NCI-H345 treated with DMSO at 0.1 percent for 48 hours (cell line): ENCODE measurements around the gene SMAD3.
"Not testable (repeated sequence)": the region's sequence is repeated elsewhere in the genome, so short reads cannot be mapped to it uniquely, and the experiment has no call there.

Source experiments
- DNase-seq: peaks from one replicate; lab custom pipeline; 2025; ENCODE audit not compliant: unreplicated experiment; lab: John Stamatoyannopoulos, UW

Gene SMAD3

DNA sequence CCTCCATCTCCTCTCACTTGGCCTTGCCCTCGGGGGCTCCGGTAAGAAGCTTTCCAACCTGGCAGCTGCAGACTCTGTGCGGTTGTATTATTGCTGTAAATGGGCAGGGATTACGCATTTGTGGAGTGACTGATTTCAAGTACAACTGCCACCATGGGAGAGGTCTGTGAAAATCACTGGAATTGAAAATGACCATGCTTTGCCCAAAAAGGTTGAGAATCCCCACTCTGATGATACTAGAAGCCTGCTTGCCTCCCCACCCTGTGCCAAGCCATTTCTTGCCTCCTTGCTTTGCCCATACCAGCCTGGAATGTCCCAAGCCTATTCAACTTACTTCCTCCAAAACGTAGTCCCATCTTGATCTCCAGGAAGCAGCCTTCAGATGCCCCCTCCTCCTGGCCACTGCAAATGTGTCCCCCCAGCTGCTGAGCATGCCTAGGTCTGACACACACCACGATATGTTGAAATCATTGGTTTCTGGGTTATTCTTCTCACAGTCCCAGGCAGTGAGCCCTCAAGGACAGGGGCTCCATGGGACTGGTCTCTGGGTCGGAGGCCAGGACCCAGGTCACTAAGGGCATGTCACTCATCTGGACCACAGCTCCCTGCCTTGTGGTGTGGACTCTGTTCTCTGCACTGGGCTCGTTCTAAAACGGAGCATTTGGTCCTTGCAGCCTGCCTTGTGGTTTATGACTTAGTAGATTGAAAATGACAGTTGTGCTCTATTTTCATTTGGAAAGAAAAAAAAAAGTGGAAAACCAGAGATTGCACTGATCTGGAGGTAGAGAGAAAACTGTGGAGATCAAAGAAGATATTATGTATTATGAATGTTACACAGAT, 42.9 kb downstream of the SMAD3 start:
- no peak for DNase-seq

DNA sequence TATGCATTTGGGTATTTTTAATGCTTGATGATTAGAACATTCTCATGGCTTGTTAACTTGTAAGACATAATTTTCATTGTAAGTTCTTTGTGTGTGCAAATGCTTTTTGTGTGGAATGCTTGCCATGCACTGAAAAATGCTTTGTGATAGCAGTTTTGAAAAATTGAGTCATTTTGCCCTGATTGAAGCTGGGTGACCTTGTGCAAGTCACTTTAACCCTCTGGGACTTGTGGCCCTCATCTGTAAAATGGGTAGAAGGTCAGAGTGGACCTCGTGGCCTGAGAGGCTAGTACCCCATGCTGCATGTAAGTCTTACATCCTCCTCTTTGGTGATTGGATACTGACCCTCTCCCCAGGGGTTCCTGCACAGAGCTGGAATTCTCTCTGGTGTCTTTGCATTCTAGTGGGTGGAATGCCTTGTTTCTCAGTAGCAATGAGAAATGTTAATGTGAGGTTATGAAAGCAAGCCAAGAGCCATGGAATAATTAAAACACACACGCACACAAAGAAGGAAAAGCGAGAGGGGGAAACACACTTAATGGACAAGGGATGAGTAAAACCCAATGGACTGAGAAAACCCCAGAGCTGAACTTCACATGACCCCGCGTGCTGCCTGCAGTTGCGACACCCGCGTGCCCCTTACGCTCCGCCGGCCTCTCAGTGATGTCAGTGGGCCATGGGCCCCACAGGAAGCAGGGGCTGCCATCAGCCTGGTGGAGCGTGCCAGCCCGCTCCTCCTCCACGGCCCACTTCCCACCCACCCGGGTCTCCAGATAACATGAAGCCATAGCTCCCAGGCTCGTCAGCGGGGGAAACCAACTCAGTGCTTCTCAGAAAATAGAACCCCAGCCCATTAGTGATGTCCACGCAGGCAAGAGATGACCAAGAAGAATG, 44.0 kb downstream of the SMAD3 start:
- no peak for DNase-seq

DNA sequence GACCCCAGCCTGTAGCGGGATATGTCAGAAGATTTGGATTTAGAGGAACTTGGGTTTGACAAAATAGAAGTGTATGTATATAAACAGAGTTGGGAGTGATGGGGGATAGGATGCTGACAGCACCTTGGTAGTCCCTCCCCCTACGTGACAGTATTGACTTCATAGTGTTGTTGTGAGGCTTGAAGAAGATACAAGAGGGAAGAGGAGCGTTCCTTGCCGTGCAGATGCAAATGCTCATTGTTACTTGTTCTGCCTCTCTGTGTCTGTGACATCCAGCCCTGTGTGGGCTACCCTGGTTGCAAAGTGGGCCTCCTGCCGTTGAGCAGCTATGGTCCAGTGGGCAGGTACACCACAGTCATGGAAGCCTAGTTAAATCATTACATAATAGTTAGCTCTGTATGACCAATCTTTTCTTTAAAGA, 45.0 kb downstream of the SMAD3 start:
- DNase-seq = no peak

DNA sequence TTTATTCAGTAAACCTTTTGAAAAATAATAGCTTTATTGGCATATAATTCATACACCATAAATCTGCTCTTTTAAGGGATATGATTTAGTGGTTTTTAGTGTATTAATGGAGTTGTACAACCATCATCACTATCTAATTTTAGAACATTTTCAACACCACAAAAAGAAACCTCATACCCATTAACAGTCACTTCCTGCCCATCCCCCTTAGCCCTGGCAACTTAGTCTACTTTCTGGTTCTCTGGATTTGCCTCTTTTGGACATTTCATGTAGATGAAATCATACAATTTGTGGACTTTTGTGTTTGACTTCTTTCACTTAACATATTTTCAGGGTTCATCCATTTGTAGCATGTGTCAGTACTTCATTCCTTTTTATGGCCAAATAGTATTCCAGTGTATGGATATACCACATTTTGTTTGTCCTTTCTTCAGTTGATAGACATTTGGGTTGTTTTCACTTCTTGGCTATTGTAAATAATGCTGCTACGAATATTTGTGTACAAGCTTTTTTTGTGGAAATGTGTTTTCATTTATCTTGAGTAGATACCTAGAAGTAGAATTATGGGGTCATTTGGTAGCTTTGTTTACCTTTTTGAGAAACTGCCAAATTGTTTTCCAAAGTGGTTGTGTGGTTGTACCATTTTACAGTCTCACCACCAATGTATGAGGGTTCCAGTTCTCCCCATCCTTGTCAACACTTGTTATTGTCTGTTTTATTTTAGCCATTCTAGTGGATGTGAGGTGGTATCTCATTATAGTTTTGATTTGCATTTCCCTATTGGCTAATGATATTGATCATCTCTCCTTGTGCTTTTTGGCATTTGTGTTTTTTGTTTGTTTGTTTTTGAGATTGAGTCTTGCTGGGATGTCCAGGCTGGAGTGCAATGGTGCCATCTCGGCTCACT, 45.8 kb downstream of the SMAD3 start:
- no peak for DNase-seq

DNA sequence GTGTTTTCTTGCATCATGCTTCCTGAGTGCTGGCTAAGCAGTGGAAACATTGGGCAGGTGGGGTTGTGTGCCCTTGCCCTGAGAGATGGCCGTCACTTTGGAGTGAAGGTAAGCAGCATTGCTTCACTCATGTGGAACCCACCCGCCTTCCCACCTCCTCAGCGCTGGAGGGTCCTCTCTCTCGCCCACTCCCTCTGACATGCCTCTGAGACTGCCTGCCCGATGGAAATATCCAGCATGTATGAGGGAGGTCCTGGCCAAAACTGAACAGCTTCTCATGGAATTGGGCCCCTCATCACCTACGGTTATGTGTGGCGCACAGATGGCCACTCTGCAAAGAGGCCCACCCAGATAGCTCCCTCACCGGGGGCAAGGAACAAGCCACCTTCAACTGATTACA, 48.6 kb downstream of the SMAD3 start:
- DNase-seq = no peak

DNA sequence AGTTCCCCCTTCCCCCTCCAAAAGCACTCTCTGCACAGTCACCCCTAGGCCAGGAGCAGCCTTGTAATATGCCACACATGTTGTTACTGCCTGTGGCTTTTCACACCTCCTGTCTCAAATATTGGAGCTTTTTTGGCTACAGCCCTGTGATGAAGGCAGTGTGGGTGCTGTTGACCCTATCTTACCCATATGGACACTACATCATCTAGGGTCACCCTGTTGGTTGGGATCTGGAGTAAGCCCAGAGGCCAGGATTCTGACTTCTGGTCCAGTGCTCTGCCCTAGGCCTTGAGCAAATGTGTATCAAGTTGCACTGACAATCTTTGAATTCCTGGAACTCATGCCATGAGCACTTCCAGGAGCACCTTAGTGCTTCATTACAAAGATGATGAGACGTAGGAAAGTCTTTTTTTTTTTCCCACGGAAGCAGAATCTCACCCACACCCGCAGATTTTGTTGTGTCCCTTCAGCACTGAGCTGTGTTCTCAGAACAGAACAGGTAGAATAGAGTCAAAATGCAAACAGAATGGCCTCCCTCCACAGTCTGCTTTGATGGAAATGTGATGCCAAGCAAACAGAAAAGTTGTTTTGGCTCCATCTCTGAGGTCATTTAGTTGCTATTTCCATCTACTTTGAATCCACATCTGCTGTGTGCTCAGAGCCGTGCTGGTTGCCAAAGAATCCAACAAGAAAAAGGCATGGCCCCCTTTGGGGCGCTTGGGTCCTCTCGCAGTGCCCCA, 49.6 kb downstream of the SMAD3 start:
- DNase-seq = no peak

DNA sequence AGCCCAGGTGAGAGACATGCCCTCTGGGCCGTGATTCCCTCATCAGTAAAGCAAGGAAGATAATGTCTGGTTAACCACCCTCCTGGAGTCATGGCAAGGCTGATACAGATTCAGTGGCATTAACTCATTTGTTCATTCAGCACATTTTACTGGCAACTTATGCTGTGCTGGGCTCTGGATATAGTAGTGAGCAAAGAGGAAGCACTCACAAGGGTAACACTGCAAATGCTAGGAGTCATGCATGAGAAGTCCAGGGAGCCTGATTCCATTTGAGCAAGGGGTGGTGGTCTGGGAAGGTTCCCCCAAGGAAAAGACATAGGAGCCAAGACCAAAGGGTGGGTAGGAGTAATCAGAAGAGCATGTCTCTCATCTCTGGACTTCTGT, 50.2 kb downstream of the SMAD3 start:
- DNase-seq = no peak

DNA sequence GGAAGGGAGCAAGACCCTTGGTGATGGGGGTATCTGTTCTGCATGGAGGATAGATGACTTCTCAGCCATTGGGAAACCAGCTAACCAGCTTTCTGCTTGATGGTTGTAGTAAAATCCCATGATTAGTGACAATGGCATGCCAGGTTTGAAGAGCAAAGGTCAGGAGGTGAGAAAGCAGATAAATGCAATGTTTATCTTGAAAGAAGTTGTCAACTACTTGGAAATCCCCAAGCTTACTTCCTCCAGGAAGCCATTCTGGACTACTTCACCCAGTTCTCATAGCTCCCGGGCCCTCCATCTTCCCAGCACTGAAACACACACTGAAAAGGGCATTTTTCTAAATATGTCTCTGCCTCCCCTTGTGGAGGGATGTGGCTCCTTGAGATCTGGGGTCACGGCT, 51.3 kb downstream of the SMAD3 start:
- DNase-seq = no peak

DNA sequence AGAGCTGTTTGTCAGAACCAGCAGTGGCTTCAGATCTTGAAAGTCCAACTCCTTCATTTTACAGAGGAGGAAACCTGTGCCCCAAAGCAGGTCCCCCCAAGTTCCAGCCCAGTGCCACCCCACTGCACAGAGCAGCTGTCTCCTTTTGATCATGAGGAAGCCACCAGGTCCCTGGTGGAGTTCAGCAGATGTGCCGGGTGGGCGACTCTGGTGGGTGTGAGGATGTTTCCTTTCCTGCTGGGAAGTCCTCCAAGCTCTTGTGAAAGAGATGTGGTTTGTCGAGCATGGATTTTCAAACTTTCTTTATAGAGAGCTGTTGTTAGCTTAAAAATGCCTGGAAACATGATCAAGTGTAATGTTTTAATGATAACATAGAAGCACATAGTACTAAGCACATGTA, 52.0 kb downstream of the SMAD3 start:
- no peak for DNase-seq

DNA sequence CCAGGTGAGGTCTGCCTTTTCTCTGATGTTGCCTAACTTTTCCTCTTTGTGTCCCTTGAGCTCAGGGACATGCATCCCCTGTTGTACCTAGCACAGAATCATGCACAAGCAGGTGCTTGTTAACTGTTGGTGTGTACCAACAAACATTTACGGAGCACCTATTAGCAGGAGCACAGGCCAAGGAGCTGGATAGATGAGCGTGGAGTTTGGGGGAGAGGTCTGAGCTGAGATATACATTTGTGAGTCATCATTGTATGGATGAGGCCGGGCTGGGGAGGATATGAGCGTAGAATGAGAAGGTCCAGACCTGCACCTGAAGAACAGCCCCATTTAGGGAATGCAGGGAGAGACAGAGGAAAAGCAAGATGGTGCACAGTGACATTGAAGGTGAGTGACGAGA, 53.4 kb downstream of the SMAD3 start:
- no peak for DNase-seq

DNA sequence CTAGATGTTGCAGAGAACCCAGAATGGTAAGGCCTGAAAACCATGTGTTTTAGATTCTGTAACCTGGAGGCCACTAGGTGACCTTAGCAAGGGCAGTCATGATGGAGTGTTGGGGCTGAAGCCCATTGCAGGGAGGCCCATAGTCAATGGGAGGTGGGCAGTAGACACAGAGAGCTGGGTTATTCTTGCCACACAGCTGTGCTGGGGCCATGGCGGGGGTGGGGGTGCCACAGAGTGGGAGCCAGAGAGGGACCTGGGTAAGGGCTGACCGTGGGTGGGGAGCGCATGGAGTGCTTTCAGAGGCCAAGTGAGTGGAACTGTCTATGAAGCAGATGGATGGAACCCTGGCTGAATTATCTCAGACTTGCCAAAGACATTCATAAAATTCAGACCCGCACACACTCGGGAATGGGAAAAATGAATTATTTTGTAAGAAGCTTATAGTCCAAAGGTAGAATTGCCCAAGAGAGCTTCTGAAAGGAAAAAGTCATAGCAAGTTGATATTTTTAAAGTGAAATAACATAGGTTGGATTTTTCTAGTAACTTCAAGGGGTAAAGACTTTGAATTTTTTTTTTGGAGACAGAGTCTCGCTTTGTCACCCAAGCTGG, 53.9 kb downstream of the SMAD3 start:
- no peak for DNase-seq

DNA sequence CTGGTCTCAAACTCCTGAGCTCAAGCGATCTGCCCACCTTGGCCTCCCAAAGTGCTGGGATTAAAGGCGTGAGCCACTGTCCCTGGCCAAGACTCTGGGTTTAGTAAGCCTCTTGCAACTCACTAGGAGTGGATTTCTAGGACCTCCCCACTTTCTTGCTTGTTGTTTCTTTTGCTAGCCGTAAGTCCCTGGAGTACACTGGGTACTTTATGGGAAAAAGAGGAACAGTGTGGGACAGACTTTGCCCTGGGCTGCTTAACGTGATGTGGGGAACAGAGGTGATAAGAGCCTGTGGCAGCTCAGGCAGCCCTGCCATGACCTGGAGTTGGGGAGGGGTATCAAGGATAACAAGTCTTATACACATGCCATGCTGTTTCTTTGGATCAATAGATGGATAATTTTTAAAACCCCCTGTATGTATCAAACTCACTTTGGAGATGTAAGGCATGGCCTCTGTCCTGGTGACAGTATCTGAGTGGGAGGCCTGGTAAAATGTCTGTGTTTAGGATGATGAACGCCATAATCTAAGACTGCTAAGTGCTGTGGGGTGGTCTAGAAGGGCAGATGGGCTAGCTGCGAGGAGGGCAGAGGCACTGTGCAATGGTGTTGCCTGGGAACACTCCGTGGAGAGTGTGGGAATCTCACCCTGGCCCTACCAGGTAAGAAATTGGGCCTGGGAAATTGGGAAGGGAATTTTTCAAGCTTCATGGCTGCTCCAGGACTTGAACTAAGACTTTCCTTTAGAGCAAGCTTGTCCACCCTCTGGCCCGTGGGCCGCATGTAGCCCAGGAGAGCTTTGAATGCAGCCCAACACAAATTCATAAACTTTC, 54.8 kb downstream of the SMAD3 start:
- DNase-seq = no peak

DNA sequence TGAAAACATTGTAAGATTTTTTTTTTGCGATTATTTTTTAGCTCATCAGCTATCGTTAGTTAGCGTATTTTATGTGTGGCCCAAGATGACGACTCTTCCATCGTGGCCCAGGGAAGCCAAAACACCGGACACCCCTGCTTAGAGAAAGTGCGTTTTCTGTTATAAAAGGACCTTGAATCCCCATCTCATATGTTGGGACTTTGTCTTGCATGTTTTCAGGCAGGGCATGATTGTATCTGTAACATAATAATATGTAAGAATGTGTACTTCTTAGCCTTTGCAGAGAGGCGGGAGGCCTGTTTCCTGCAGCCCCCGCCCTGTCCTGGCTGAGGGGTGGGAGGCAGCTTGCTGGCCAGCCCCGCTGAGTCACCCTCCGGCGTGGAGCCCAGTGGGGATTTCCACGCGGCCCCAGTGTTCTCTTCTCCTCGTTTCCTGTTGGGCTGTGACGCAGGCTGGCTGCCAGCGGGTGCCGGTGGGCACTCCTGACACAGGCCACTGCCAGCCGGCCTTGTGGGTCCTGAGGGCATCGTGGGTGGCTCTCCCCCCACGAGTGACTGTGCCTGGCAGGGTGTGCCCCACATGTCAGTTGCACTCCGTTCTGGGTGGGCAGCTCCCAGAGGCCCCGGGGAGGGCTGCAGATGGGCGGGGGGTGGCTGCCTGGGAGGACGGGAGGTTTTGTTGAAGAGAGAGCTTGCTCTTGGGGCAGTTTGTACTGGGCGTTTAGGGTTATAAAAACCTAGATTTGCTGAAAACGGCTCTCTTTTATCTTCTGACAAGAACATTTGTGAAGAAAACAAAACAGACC, 55.6 kb downstream of the SMAD3 start:
- DNase-seq = no peak

DNA sequence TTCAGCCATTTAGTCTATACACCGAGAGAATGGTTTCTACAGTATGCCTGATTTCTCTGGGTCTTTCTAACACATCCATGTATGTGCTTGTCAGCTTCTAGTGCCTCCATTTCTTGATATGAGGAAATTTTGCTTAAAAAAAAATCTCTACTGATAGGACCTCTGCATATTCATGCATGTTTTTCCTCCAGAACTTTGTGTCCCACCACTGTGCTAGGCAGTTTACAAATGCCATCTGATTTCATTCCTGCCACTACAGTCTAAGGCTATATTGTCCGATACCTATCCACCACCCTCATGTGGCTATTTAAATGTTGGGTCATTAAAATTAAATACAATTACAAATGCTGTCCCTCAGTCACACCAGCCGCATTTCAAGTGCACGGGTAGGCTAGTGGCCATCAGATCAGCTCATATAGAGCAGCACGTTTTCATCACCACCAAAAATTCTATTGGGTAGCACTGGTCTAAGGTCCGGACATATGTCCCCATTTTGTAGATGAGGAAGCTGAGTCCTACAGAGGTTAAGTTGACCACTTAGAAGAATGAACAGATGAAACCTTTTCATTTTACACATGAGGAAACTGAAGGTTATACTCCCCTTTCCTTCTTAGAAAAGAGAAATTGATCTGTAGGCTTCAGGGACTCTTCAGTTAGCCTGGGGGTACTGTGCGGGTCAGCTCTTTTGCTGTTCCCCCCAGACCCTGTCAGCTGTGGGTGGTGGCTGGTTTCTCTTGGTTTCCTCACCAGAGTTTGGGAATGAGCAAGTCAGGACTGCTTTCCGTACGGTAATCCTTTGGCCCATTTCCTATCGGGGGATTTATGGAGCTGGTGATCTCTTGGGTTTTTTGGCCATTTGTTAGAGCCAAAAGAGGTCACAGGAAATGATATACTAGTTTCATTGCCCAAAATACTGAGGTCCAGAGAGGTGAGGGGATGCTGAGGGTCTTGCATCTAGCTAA, 56.5 kb downstream of the SMAD3 start:
- DNase-seq = no peak

DNA sequence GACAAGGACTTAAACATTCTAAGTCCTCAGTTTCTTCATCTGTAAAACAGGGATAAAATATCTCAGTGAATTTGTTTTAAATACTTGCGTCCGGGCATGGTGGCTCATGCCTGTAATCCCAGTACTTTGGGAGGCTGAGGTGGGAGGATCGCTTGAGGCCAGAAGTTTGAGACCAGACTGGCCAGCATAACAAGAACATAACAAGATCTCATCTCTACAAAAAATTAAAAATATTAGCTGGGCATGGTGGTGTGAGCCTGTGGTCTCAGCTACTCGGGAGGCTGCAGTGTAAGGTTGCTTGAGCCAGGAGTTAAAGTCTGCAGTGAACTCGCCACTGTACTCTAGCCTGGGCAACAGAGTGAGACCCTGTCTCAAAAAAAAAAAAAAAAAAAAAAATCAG, 57.4 kb downstream of the SMAD3 start:
- not testable (repeated sequence) for DNase-seq

DNA sequence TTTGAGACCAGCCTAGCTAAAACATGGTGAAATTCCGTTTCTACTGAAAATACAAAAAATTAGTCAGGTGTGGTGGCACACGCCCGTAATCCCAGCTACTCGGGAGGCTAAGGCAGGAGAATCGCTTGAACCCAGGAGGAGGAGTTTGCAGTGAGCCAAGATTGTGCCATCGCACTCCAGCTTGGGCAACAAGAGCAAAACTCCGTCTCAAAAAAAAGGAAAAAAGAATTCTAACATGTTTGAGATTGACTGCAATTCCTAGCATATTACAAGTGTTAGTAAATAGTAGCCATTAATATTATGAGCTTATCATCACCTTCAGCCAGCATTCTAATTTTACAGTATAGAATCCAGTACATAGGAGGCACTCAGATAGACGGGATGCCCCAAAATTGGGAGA, 57.9 kb downstream of the SMAD3 start:
- not testable (repeated sequence) for DNase-seq

DNA sequence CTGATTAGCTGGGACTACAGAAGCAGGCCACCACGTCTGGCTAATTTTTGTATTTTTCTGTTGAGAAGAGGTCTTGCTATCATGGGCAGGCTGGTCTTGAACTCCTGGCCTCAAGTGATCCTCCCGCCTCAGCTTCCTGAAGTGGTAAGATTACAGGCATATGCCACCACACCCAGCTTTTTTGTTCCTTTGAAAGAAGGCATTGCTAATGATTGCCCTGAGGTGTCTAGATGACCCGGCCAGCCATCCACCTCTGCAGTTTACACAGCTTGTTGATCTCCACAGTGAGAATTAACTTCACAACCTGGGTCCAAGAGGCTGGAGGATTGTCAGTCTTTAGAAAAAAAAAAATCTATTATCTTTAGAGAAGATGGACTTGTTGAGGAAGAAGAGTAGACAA, 58.7 kb downstream of the SMAD3 start:
- DNase-seq = no peak
